GM12865 (cell line): ENCODE measurements around the gene MSMP.
A peak's percentile ranks its signal among the peaks of the same experiment; 100 is the strongest.

ENCODE experiments used
- DNase-seq: peaks from one replicate; pipeline ENCODE4 v3.0.0; 2010; ENCODE audit warnings: low read depth
- H3K4me3 ChIP-seq: 2 replicates; pipeline ENCODE4 v1.5.1; 2011; ENCODE audit warnings: mild to moderate bottlenecking, low read depth, low read length, control low read depth
- CTCF ChIP-seq: IDR thresholded peaks from 2 replicates; pipeline ENCODE4 v1.5.1; 2011; ENCODE audit warnings: low read length, control low read depth, low read depth, inconsistent platforms; ENCODE audit not compliant: insufficient read depth; ENCODE audit errors: missing control alignments

MSMP gene

GRCh38 chr9:35789541-35789940 lies 35.5 kb upstream of the MSMP start:
- no peak overlapping the region for H3K4me3 ChIP-seq
- no peak for TF ChIP-seq CTCF
- DNase-seq = no peak

GRCh38 chr9:35783418-35783817 lies 29.3 kb upstream of the MSMP start:
- DNase-seq = no peak
- TF ChIP-seq CTCF = no peak
- H3K4me3 ChIP-seq = no peak overlapping the region

- no peak for DNase-seq
- no peak for TF ChIP-seq CTCF
- no peak overlapping the region for H3K4me3 ChIP-seq
Observed at GRCh38 chr9:35781066-35781465, 27.0 kb upstream of the MSMP start.

- TF ChIP-seq CTCF = no peak
- no peak for DNase-seq
- H3K4me3 ChIP-seq = no peak overlapping the region
Observed at GRCh38 chr9:35778496-35778895, 24.4 kb upstream of the MSMP start.

- no peak for TF ChIP-seq CTCF
- DNase-seq = peak; percentile 46
- H3K4me3 ChIP-seq = no peak overlapping the region
Observed at GRCh38 chr9:35776018-35776417, 21.9 kb upstream of the MSMP start.

GRCh38 chr9:35774907-35775635 lies 21.0 kb upstream of the MSMP start:
- no peak for TF ChIP-seq CTCF
- H3K4me3 ChIP-seq = no peak overlapping the region
- no peak for DNase-seq

GRCh38 chr9:35771943-35772342 lies 17.9 kb upstream of the MSMP start:
- TF ChIP-seq CTCF = no peak
- no peak for DNase-seq
- no peak overlapping the region for H3K4me3 ChIP-seq
